ENCODE data around the gene C1orf116. TPM values are rescaled to one million over a fixed set of nuclear protein-coding genes. Genes with fewer than 3 reads are reported as not detected.

C1orf116 gene
- total RNA-seq, 1 experiment from 2014 or later = 2.4 TPM

- Mint-ChIP-seq H3K4me1 (peaks cover 36% of the 10 kb centered on the region), H3K9me3 (no peaks in the 10 kb centered on the region), H3K4me3 (no peak overlapping the region), H3K27ac (no peak overlapping the region), H3K27me3 (ENCODE audit: low read depth) (no peaks in the 10 kb centered on the region), H3K36me3 (no peaks in the 10 kb centered on the region; the same call in 1 of the 2 replicates)
- TF ChIP-seq ZNF317 (CRISPR knock-in tag; IDR thresholded peaks at IDR 0.05; ENCODE audit: borderline replicate concordance, low read depth) (no peak), SMAD4 (CRISPR knock-in tag; IDR thresholded peaks at IDR 0.05) (no peak), E2F1 (CRISPR knock-in tag; IDR thresholded peaks at IDR 0.05) (no peak), EMX1 (CRISPR knock-in tag; IDR thresholded peaks at IDR 0.05) (no peak), ZNF425 (CRISPR knock-in tag; conservative IDR thresholded peaks at IDR 0.05) (no peak), TEAD4 (CRISPR knock-in tag; IDR thresholded peaks at IDR 0.05) (no peak), ATF3 (CRISPR knock-in tag; conservative IDR thresholded peaks at IDR 0.05) (no peak), ESRRA (CRISPR knock-in tag; IDR thresholded peaks at IDR 0.05; ENCODE audit: borderline replicate concordance) (no peak), GTF2I (CRISPR knock-in tag; conservative IDR thresholded peaks at IDR 0.05) (no peak), AR (CRISPR knock-in tag; IDR thresholded peaks at IDR 0.05) (no peak), CDX4 (CRISPR knock-in tag; IDR thresholded peaks at IDR 0.05; ENCODE audit: borderline replicate concordance) (no peak), NFE2L1 (CRISPR knock-in tag; IDR thresholded peaks at IDR 0.05) (no peak), ATF1 (CRISPR knock-in tag; IDR thresholded peaks at IDR 0.05) (no peak)
- CTCF ChIA-PET = no interaction called here
- POLR2A ChIA-PET = no interaction called here
- DNase-seq (ENCODE audit: low spot score) = no peak
- no peak for ATAC-seq
These were observed 6.4 kb downstream of the C1orf116 start for GRCh38 chr1:207026104-207026534.

GRCh38 chr1:207025146-207025880, 7.2 kb downstream of the C1orf116 start:
- ChIA-PET POLR2A (interaction anchor here (0.5 to 1.5 kb wide), 2 partner anchors 7 to 17 kb away, joined by 3 to 5 read pairs; partner anchors contain the start of gene C1orf116), CTCF (interaction anchor here (0.6 to 1.9 kb wide), 8 partner anchors 19 to 394 kb away, joined by 3 to 6 read pairs (median 4); no protein-coding TSS in a partner anchor)
- Mint-ChIP-seq H3K4me1 (peaks cover 28% of the 10 kb centered on the region), H3K4me3 (no peak overlapping the region), H3K27ac (no peak overlapping the region), H3K9me3 (no peaks in the 10 kb centered on the region), H3K36me3 (no peaks in the 10 kb centered on the region; the same call in 1 of the 2 replicates), H3K27me3 (ENCODE audit: low read depth) (no peaks in the 10 kb centered on the region)
- peak; percentile 90 for ATAC-seq
- DNase-seq (ENCODE audit: low spot score) = peak; percentile 50
- TF ChIP-seq ZNF512 (CRISPR knock-in tag; IDR thresholded peaks at IDR 0.05; ENCODE audit: borderline replicate concordance) = no peak
- TF ChIP-seq ZMAT4 (CRISPR knock-in tag; IDR thresholded peaks at IDR 0.05) = no peak
- TF ChIP-seq ZBTB43 (CRISPR knock-in tag; IDR thresholded peaks at IDR 0.05) = no peak
- no peak for TF ChIP-seq ZNF219 (CRISPR knock-in tag; IDR thresholded peaks at IDR 0.05; ENCODE audit: borderline replicate concordance)
- no peak for TF ChIP-seq ESRRA (CRISPR knock-in tag; IDR thresholded peaks at IDR 0.05; ENCODE audit: borderline replicate concordance)
- TF ChIP-seq ZNF423 (CRISPR knock-in tag; IDR thresholded peaks at IDR 0.05) = no peak
- no peak for TF ChIP-seq MLX (CRISPR knock-in tag; IDR thresholded peaks at IDR 0.05)
